Activated CD4-positive, alpha-beta T cell treated with anti-CD3 and anti-CD28 coated beads, Interleukin-2, amount 10 ng/mL, durations not matched to agents 24 days and 14 days (primary cell): ENCODE data around the gene PFKP. TPM values are rescaled to one million over a fixed set of nuclear protein-coding genes. Genes with fewer than 3 reads are reported as not detected.

ENCODE experiments used
- DNase-seq: peaks from one replicate; pipeline ENCODE4 v3.0.0; 2022
- H3K27ac Mint-ChIP-seq: one replicate; pipeline ENCODE4 v1.8.0; 2022; ENCODE audit warnings: mild to moderate bottlenecking, mixed read lengths
- H3K27me3 Mint-ChIP-seq: one replicate; pipeline ENCODE4 v1.8.0; 2022; ENCODE audit warnings: mixed read lengths
- H3K36me3 Mint-ChIP-seq: one replicate; pipeline ENCODE4 v1.8.0; 2022; ENCODE audit warnings: low read depth, mild to moderate bottlenecking, mixed read lengths
- H3K4me1 Mint-ChIP-seq: one replicate; pipeline ENCODE4 v1.8.0; 2021; ENCODE audit warnings: mixed read lengths
- H3K4me3 Mint-ChIP-seq: one replicate; pipeline ENCODE4 v1.8.0; 2022; ENCODE audit warnings: mild to moderate bottlenecking, moderate library complexity, mixed read lengths
- H3K9me3 Mint-ChIP-seq: one replicate; pipeline ENCODE4 v1.8.0; 2021; ENCODE audit warnings: mixed read lengths
- intact Hi-C: fragments of 100-400 bp; cut with micrococcal nuclease; formaldehyde crosslinking; loops from one replicate; pipeline ENCODE4 v1.15.1; 2023
- total RNA-seq: library from RNA; stranded (reverse); gene quantifications from 2 replicates; pipeline ENCODE4 v1.2.3, GENCODE V29; 2022

Gene PFKP
- total RNA-seq, 1 donor from 2014 or later, result 294 TPM

DNA sequence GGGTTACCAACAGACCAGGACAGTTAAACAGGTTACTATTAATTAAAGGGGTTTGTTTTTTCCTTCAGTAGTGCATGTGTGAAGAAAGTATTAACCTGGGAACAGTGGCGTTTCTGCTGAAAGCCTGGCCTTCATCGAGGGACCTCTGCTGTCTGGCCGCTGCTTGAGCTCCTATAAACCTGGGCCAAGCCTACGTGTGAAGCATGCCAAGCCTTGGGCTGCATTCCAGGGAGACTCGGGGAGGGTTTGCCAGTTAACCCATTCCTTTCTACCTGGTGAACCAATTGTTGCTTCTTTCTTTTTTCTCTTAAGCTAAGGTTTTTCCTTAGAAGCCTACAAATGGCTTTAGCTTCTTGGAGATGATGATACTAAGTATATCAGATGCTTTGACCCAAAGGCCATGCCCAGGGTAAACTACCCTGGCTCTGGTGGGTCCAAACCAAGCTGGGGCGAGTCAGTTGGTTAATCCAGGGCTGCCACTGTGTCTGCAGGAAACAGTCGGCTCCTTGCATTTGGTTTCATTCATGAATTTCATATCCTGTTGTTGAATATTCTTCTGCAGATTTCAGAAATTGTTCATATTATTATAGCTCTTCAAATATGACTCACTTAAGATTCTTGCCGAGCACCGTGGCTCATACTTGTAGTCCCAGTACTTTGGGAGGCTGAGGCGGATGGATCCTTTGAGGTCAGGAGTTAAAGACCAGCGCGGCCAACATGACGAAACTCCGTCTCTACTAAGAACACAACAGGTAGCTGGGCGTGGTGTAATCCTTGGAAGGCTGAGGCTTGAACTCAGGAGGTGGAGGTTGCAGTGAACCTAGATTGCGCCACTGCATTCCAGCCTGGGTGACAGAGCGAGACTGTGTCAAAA lies 23.8 kb downstream of the PFKP start:
- Mint-ChIP-seq H3K27ac (peak overlapping the region; percentile 89), H3K27me3 (no peaks in the 10 kb centered on the region), H3K4me1 (peaks cover 66% of the 10 kb centered on the region), H3K36me3 (peaks cover 64% of the 10 kb centered on the region), H3K9me3 (no peaks in the 10 kb centered on the region), H3K4me3 (peak overlapping the region; percentile 74)
- peak; percentile 72 for DNase-seq
- intact Hi-C loops, result no loop called here

DNA sequence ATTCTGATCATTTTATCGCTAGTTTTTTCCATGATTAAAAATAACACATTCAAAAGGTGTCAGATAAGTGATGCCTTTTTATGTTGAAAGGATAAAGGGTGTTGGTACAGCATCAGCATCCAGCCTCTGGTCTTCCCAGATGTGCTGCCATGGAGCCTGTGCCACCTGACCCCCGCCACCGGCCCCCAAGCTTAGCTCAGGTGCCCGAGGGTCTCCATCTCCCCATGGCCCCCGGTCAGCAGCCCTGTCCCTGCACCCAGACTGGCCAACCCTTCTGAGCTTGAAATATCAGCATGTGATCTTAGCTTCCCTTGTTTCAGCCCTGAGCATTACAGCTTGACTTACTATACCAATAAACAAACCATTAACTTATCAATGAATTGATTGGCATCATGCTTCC lies 24.6 kb downstream of the PFKP start:
- H3K4me3 Mint-ChIP-seq, result peak overlapping the region; percentile 36
- intact Hi-C loops, result no loop called here
- peaks cover 63% of the 10 kb centered on the region for H3K4me1 Mint-ChIP-seq
- no peaks in the 10 kb centered on the region for H3K9me3 Mint-ChIP-seq
- peaks cover 56% of the 10 kb centered on the region for H3K36me3 Mint-ChIP-seq
- H3K27ac Mint-ChIP-seq, result peak overlapping the region; percentile 72
- no peak for DNase-seq
- H3K27me3 Mint-ChIP-seq, result no peaks in the 10 kb centered on the region

- intact Hi-C loops, result loop anchor here (2.0 kb wide), 1 partner anchor 79 kb away; the partner anchor contains the start of gene PITRM1
- peaks cover 64% of the 10 kb centered on the region for H3K4me1 Mint-ChIP-seq
- no peaks in the 10 kb centered on the region for H3K27me3 Mint-ChIP-seq
- DNase-seq, result no peak
- H3K36me3 Mint-ChIP-seq, result peaks cover 63% of the 10 kb centered on the region
- H3K4me3 Mint-ChIP-seq, result peak overlapping the region; percentile 61
- H3K27ac Mint-ChIP-seq, result peak overlapping the region; percentile 86
- no peaks in the 10 kb centered on the region for H3K9me3 Mint-ChIP-seq
Observed at GRCh38 chr10:3093996-3094395, 26.6 kb downstream of the PFKP start.

GRCh38 chr10:3094609-3095036 lies 27.3 kb downstream of the PFKP start:
- intact Hi-C loops, result loop anchor here (1.0 to 2.0 kb wide), 3 partner anchors 23 to 146 kb away; partner anchors contain the start of gene PITRM1
- H3K36me3 Mint-ChIP-seq, result peaks cover 66% of the 10 kb centered on the region

DNA sequence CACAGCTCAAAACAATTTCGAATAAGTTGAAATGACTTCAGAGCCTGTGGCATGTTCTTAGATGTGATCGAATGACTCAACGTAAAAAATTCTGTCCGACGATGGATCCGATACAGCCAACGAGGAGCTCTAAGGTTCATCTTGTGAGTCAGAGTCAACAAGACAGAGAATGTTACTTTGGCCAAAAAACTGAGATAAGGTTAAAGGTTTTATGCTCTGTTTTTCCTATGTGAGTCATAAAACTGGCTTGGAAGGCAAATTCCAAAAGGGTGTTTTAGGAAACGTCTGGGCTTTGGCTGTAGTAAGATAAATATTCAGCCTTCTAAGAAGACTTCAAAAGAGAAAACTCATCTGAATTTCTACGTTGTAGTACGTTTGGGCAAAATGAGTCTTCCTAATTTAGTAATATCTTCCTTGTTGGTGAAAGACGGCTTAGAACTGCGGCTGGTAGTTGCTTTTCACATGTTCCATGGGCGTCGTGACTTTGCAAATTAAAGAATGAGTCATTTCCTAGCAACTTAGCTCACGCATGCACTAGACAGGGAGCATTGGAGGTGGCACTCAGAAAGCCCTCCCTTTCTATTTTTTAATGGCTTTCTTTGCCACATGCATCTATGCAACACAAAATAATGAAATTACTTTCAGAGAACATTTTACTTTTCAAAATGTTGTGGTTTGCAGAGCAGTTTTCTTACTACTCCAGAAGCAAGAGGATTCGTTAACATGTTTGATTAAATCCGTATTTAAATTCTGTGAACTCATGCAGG lies 28.2 kb downstream of the PFKP start:
- peak overlapping the region; percentile 61 for H3K4me3 Mint-ChIP-seq
- no peaks in the 10 kb centered on the region for H3K9me3 Mint-ChIP-seq
- H3K36me3 Mint-ChIP-seq, result peaks cover 64% of the 10 kb centered on the region
- peak; percentile 85 for DNase-seq
- no peaks in the 10 kb centered on the region for H3K27me3 Mint-ChIP-seq
- intact Hi-C loops, result loop anchor here (1.0 to 2.0 kb wide), 3 partner anchors 24 to 147 kb away; partner anchors contain the start of gene PITRM1
- H3K4me1 Mint-ChIP-seq, result peaks cover 55% of the 10 kb centered on the region
- peak overlapping the region; percentile 89 for H3K27ac Mint-ChIP-seq

More at GRCh38 chr10:3094609-3095036, 27.3 kb downstream of the PFKP start:
- Mint-ChIP-seq H3K4me3 (peak overlapping the region; percentile 61), H3K27ac (peak overlapping the region; percentile 89), H3K27me3 (no peaks in the 10 kb centered on the region), H3K4me1 (peaks cover 60% of the 10 kb centered on the region), H3K9me3 (no peaks in the 10 kb centered on the region)
- DNase-seq, result no peak

- Mint-ChIP-seq H3K9me3 (no peaks in the 10 kb centered on the region), H3K27me3 (no peaks in the 10 kb centered on the region), H3K27ac (peak overlapping the region; percentile 89), H3K4me3 (peak overlapping the region; percentile 61), H3K4me1 (peaks cover 50% of the 10 kb centered on the region), H3K36me3 (peaks cover 65% of the 10 kb centered on the region)
- no peak for DNase-seq
- intact Hi-C loops, result no loop called here
Observed at GRCh38 chr10:3096149-3096548, 28.8 kb downstream of the PFKP start.

- intact Hi-C loops, result no loop called here
- Mint-ChIP-seq H3K27me3 (no peaks in the 10 kb centered on the region), H3K36me3 (peaks cover 65% of the 10 kb centered on the region), H3K27ac (peak overlapping the region; percentile 69), H3K4me1 (peaks cover 42% of the 10 kb centered on the region), H3K9me3 (no peaks in the 10 kb centered on the region), H3K4me3 (no peak overlapping the region)
- no peak for DNase-seq
Observed at GRCh38 chr10:3097160-3097559, 29.8 kb downstream of the PFKP start.

DNA sequence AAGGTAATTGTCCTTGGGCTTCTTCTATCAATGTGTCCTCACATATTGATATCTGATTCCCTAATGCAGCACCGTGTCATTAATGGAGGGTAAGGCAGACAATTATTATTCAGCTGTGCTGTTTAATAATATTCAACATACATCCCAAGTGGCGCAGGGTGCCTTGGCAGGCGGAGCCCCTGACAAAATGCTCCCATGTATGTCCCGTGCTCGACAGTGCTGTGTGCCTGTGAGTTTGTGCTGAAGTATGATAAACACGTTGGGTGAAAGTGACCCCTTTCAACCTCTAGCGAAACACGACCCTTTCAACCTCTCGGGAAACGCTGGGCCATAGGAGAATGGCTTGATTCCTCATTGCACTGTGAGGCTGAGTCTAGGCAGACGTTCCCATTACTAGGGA lies 31.3 kb downstream of the PFKP start:
- no peak for DNase-seq
- Mint-ChIP-seq H3K27ac (peak overlapping the region; percentile 20), H3K27me3 (no peaks in the 10 kb centered on the region), H3K4me3 (no peak overlapping the region), H3K9me3 (no peaks in the 10 kb centered on the region), H3K36me3 (peaks cover 67% of the 10 kb centered on the region), H3K4me1 (peaks cover 33% of the 10 kb centered on the region)
- intact Hi-C loops, result no loop called here

GRCh38 chr10:3099291-3100092 lies 32.1 kb downstream of the PFKP start:
- Mint-ChIP-seq H3K9me3 (no peaks in the 10 kb centered on the region), H3K36me3 (peaks cover 62% of the 10 kb centered on the region), H3K27ac (peak overlapping the region; percentile 40)

GRCh38 chr10:3100093-3100792 lies 32.9 kb downstream of the PFKP start:
- intact Hi-C loops, result no loop called here
- H3K4me3 Mint-ChIP-seq, result no peak overlapping the region

More at GRCh38 chr10:3099291-3100092, 32.1 kb downstream of the PFKP start:
- DNase-seq, result no peak
- Mint-ChIP-seq H3K27me3 (no peaks in the 10 kb centered on the region), H3K4me3 (no peak overlapping the region), H3K4me1 (peaks cover 25% of the 10 kb centered on the region)
- intact Hi-C loops, result no loop called here

GRCh38 chr10:3100856-3101640 lies 33.7 kb downstream of the PFKP start:
- Mint-ChIP-seq H3K36me3 (peaks cover 66% of the 10 kb centered on the region), H3K4me3 (no peak overlapping the region)
- intact Hi-C loops, result no loop called here

More at GRCh38 chr10:3100093-3100792, 32.9 kb downstream of the PFKP start:
- Mint-ChIP-seq H3K9me3 (no peaks in the 10 kb centered on the region), H3K27me3 (no peaks in the 10 kb centered on the region), H3K27ac (peak overlapping the region; percentile 34), H3K36me3 (peaks cover 63% of the 10 kb centered on the region), H3K4me1 (peaks cover 19% of the 10 kb centered on the region)
- no peak for DNase-seq

DNA sequence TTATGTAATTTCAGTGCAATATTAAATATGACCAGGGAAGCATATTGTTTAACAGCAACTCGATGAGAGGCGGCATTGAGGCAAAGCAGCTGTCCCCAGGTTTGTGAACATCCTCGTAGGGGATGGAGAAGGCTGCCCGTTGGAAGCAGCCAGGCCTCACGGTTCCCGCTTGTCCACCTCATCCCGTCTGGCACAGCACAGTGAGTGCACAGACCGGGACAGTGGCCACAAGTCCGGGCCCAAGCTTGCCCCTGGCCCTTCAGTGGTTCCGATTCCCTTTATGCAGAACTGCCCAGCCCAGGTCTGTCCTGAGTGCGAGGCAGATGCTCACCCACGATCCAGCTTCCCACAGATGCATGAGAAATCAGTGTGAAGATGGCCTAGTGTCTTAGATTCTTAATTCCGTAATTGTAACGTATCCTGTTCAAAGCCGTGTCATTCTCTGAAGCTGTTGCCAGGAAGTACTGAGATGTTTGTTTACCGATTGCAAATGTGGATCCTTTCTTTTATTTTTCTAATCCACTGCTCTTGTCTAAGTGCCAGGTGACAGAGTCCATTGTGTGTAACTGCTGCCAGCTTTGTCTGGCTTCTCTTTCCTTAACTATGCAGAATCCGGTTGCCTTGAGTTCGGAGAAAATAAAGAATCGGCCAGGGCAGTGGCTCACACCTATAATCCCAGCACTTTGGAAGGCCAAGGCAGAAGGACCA lies 35.5 kb downstream of the PFKP start:
- Mint-ChIP-seq H3K27me3 (no peaks in the 10 kb centered on the region), H3K4me3 (no peak overlapping the region), H3K27ac (no peak overlapping the region), H3K36me3 (peaks cover 73% of the 10 kb centered on the region), H3K9me3 (no peaks in the 10 kb centered on the region), H3K4me1 (peaks cover 6% of the 10 kb centered on the region)
- DNase-seq, result no peak
- intact Hi-C loops, result no loop called here

More at GRCh38 chr10:3100856-3101640, 33.7 kb downstream of the PFKP start:
- no peak for DNase-seq
- Mint-ChIP-seq H3K9me3 (no peaks in the 10 kb centered on the region), H3K27ac (no peak overlapping the region), H3K4me1 (peaks cover 10% of the 10 kb centered on the region), H3K27me3 (no peaks in the 10 kb centered on the region)
